ENCODE measurements around the gene GABPB2.

Gene GABPB2

GRCh38 chr1:151131701-151132334 lies 61.3 kb downstream of the GABPB2 start:
- Histone ChIP-seq H3K4me3 (ENCODE audit: insufficient read depth, low read depth, low read length, poor library complexity, severe bottlenecking) (peak overlapping the region; percentile 25), H3K27ac (ENCODE audit: insufficient read depth, low read length, poor library complexity, severe bottlenecking) (no peak overlapping the region), H3K27me3 (replicated peaks; ENCODE audit: control insufficient read depth, insufficient read depth, low read length, poor library complexity, severe bottlenecking) (no peaks in the 10 kb centered on the region), H3K4me1 (ENCODE audit: control insufficient read depth, insufficient read depth, low read length, poor library complexity, severe bottlenecking) (no peaks in the 10 kb centered on the region), H3K36me3 (ENCODE audit: control insufficient read depth, insufficient read depth, low read length) (no peaks in the 10 kb centered on the region), H3K9me3 (ENCODE audit: control insufficient read depth, low read length) (no peaks in the 10 kb centered on the region)
- DNase-seq, result no peak

GRCh38 chr1:151132335-151133017 lies 61.9 kb downstream of the GABPB2 start:
- no peak overlapping the region for H3K27ac ChIP-seq (ENCODE audit: insufficient read depth, low read length, poor library complexity, severe bottlenecking)
- no peaks in the 10 kb centered on the region for H3K9me3 ChIP-seq (ENCODE audit: control insufficient read depth, low read length)
- no peaks in the 10 kb centered on the region for H3K27me3 ChIP-seq (replicated peaks; ENCODE audit: control insufficient read depth, insufficient read depth, low read length, poor library complexity, severe bottlenecking)
- no peak for DNase-seq
- no peak overlapping the region for H3K4me3 ChIP-seq (ENCODE audit: insufficient read depth, low read depth, low read length, poor library complexity, severe bottlenecking)
- no peaks in the 10 kb centered on the region for H3K4me1 ChIP-seq (ENCODE audit: control insufficient read depth, insufficient read depth, low read length, poor library complexity, severe bottlenecking)
- no peaks in the 10 kb centered on the region for H3K36me3 ChIP-seq (ENCODE audit: control insufficient read depth, insufficient read depth, low read length)

- H3K4me3 ChIP-seq (ENCODE audit: insufficient read depth, low read depth, low read length, poor library complexity, severe bottlenecking), result no peak overlapping the region
Observed at GRCh38 chr1:151133018-151133806, 62.7 kb downstream of the GABPB2 start.

GRCh38 chr1:151134396-151134795 lies 63.8 kb downstream of the GABPB2 start:
- Histone ChIP-seq H3K4me3 (ENCODE audit: insufficient read depth, low read depth, low read length, poor library complexity, severe bottlenecking) (no peak overlapping the region), H3K27me3 (replicated peaks; ENCODE audit: control insufficient read depth, insufficient read depth, low read length, poor library complexity, severe bottlenecking) (no peaks in the 10 kb centered on the region), H3K36me3 (ENCODE audit: control insufficient read depth, insufficient read depth, low read length) (no peaks in the 10 kb centered on the region), H3K27ac (ENCODE audit: insufficient read depth, low read length, poor library complexity, severe bottlenecking) (no peak overlapping the region), H3K9me3 (ENCODE audit: control insufficient read depth, low read length) (no peaks in the 10 kb centered on the region), H3K4me1 (ENCODE audit: control insufficient read depth, insufficient read depth, low read length, poor library complexity, severe bottlenecking) (no peaks in the 10 kb centered on the region)
- no peak for DNase-seq

More at GRCh38 chr1:151133018-151133806, 62.7 kb downstream of the GABPB2 start:
- H3K27ac ChIP-seq (ENCODE audit: insufficient read depth, low read length, poor library complexity, severe bottlenecking), result no peak overlapping the region
- no peak for DNase-seq
- no peaks in the 10 kb centered on the region for H3K4me1 ChIP-seq (ENCODE audit: control insufficient read depth, insufficient read depth, low read length, poor library complexity, severe bottlenecking)
- no peaks in the 10 kb centered on the region for H3K36me3 ChIP-seq (ENCODE audit: control insufficient read depth, insufficient read depth, low read length)
- no peaks in the 10 kb centered on the region for H3K27me3 ChIP-seq (replicated peaks; ENCODE audit: control insufficient read depth, insufficient read depth, low read length, poor library complexity, severe bottlenecking)
- H3K9me3 ChIP-seq (ENCODE audit: control insufficient read depth, low read length), result no peaks in the 10 kb centered on the region

GRCh38 chr1:151134991-151135390 lies 64.4 kb downstream of the GABPB2 start:
- no peaks in the 10 kb centered on the region for H3K27me3 ChIP-seq (replicated peaks; ENCODE audit: control insufficient read depth, insufficient read depth, low read length, poor library complexity, severe bottlenecking)
- H3K27ac ChIP-seq (ENCODE audit: insufficient read depth, low read length, poor library complexity, severe bottlenecking), result no peak overlapping the region
- H3K4me1 ChIP-seq (ENCODE audit: control insufficient read depth, insufficient read depth, low read length, poor library complexity, severe bottlenecking), result no peaks in the 10 kb centered on the region
- no peaks in the 10 kb centered on the region for H3K9me3 ChIP-seq (ENCODE audit: control insufficient read depth, low read length)
- no peak overlapping the region for H3K4me3 ChIP-seq (ENCODE audit: insufficient read depth, low read depth, low read length, poor library complexity, severe bottlenecking)
- no peak for DNase-seq
- H3K36me3 ChIP-seq (ENCODE audit: control insufficient read depth, insufficient read depth, low read length), result no peaks in the 10 kb centered on the region

GRCh38 chr1:151135433-151136385 lies 65.1 kb downstream of the GABPB2 start:
- no peaks in the 10 kb centered on the region for H3K4me1 ChIP-seq (ENCODE audit: control insufficient read depth, insufficient read depth, low read length, poor library complexity, severe bottlenecking)
- no peaks in the 10 kb centered on the region for H3K9me3 ChIP-seq (ENCODE audit: control insufficient read depth, low read length)
- H3K4me3 ChIP-seq (ENCODE audit: insufficient read depth, low read depth, low read length, poor library complexity, severe bottlenecking), result no peak overlapping the region
- H3K27me3 ChIP-seq (replicated peaks; ENCODE audit: control insufficient read depth, insufficient read depth, low read length, poor library complexity, severe bottlenecking), result no peaks in the 10 kb centered on the region
- no peak for DNase-seq
- no peaks in the 10 kb centered on the region for H3K36me3 ChIP-seq (ENCODE audit: control insufficient read depth, insufficient read depth, low read length)
- no peak overlapping the region for H3K27ac ChIP-seq (ENCODE audit: insufficient read depth, low read length, poor library complexity, severe bottlenecking)

GRCh38 chr1:151137789-151138188 lies 67.2 kb downstream of the GABPB2 start:
- no peaks in the 10 kb centered on the region for H3K4me1 ChIP-seq (ENCODE audit: control insufficient read depth, insufficient read depth, low read length, poor library complexity, severe bottlenecking)
- H3K4me3 ChIP-seq (ENCODE audit: insufficient read depth, low read depth, low read length, poor library complexity, severe bottlenecking), result no peak overlapping the region
- DNase-seq, result no peak
- no peaks in the 10 kb centered on the region for H3K27me3 ChIP-seq (replicated peaks; ENCODE audit: control insufficient read depth, insufficient read depth, low read length, poor library complexity, severe bottlenecking)
- no peak overlapping the region for H3K27ac ChIP-seq (ENCODE audit: insufficient read depth, low read length, poor library complexity, severe bottlenecking)
- no peaks in the 10 kb centered on the region for H3K36me3 ChIP-seq (ENCODE audit: control insufficient read depth, insufficient read depth, low read length)
- no peaks in the 10 kb centered on the region for H3K9me3 ChIP-seq (ENCODE audit: control insufficient read depth, low read length)

GRCh38 chr1:151142411-151143056 lies 72.0 kb downstream of the GABPB2 start:
- no peak overlapping the region for H3K27ac ChIP-seq (ENCODE audit: insufficient read depth, low read length, poor library complexity, severe bottlenecking)

GRCh38 chr1:151143057-151143435 lies 72.5 kb downstream of the GABPB2 start:
- H3K36me3 ChIP-seq (ENCODE audit: control insufficient read depth, insufficient read depth, low read length), result no peaks in the 10 kb centered on the region
- no peak for DNase-seq

More at GRCh38 chr1:151142411-151143056, 72.0 kb downstream of the GABPB2 start:
- H3K27me3 ChIP-seq (replicated peaks; ENCODE audit: control insufficient read depth, insufficient read depth, low read length, poor library complexity, severe bottlenecking), result no peaks in the 10 kb centered on the region
- DNase-seq, result no peak
- H3K9me3 ChIP-seq (ENCODE audit: control insufficient read depth, low read length), result no peaks in the 10 kb centered on the region
- H3K36me3 ChIP-seq (ENCODE audit: control insufficient read depth, insufficient read depth, low read length), result no peaks in the 10 kb centered on the region
- H3K4me3 ChIP-seq (ENCODE audit: insufficient read depth, low read depth, low read length, poor library complexity, severe bottlenecking), result no peak overlapping the region
- peaks cover 12% of the 10 kb centered on the region for H3K4me1 ChIP-seq (ENCODE audit: control insufficient read depth, insufficient read depth, low read length, poor library complexity, severe bottlenecking)

More at GRCh38 chr1:151143057-151143435, 72.5 kb downstream of the GABPB2 start:
- Histone ChIP-seq H3K27me3 (replicated peaks; ENCODE audit: control insufficient read depth, insufficient read depth, low read length, poor library complexity, severe bottlenecking) (no peaks in the 10 kb centered on the region), H3K9me3 (ENCODE audit: control insufficient read depth, low read length) (no peaks in the 10 kb centered on the region), H3K4me3 (ENCODE audit: insufficient read depth, low read depth, low read length, poor library complexity, severe bottlenecking) (no peak overlapping the region), H3K4me1 (ENCODE audit: control insufficient read depth, insufficient read depth, low read length, poor library complexity, severe bottlenecking) (peaks cover 12% of the 10 kb centered on the region), H3K27ac (ENCODE audit: insufficient read depth, low read length, poor library complexity, severe bottlenecking) (no peak overlapping the region)
